Activated CD4-positive, alpha-beta memory T cell treated with anti-CD3 and anti-CD28 coated beads for 36 hours (primary cell): ENCODE measurements around the gene PTPN4. TPM values are rescaled to one million over a fixed set of nuclear protein-coding genes. Genes with fewer than 3 reads are reported as not detected.
A peak's percentile ranks its signal among the peaks of the same experiment; 100 is the strongest.
"Not testable (repeated sequence)": the region's sequence is repeated elsewhere in the genome, so short reads cannot be mapped to it uniquely, and the experiment has no call there.

Experiments used
- CTCF ChIA-PET: fragments of 350-600 bp; sonication (Branson Sonifier 250); formaldehyde crosslinking; loops from one replicate; lab custom pipeline; 2021; ENCODE audit warnings: antibody characterized with exemption, inconsistent platforms; lab: Charles Lee
- POLR2A ChIA-PET: fragments of 350-600 bp; sonication (Branson Sonifier 250); formaldehyde crosslinking; loops from one replicate; lab custom pipeline; 2021; ENCODE audit warnings: antibody characterized with exemption; lab: Charles Lee
- DNase-seq: peaks from one replicate; pipeline ENCODE4 v3.0.0-alpha.2; 2020
- H3K27ac Mint-ChIP-seq: one replicate; pipeline ENCODE4 v1.8.0; 2021; ENCODE audit warnings: mixed read lengths
- H3K27me3 Mint-ChIP-seq: one replicate; pipeline ENCODE4 v1.8.0; 2021; ENCODE audit warnings: mixed read lengths
- H3K36me3 Mint-ChIP-seq: one replicate; pipeline ENCODE4 v1.8.0; 2021; ENCODE audit warnings: mixed read lengths
- H3K4me1 Mint-ChIP-seq: one replicate; pipeline ENCODE4 v1.8.0; 2021; ENCODE audit warnings: low read depth, mixed read lengths
- H3K4me3 Mint-ChIP-seq: one replicate; pipeline ENCODE4 v1.8.0; 2021; ENCODE audit warnings: mild to moderate bottlenecking, mixed read lengths
- H3K9me3 Mint-ChIP-seq: one replicate; pipeline ENCODE4 v1.8.0; 2021; ENCODE audit warnings: mixed read lengths
- intact Hi-C: fragments of 100-400 bp; cut with micrococcal nuclease; formaldehyde crosslinking; loops from one replicate; pipeline ENCODE4 v1.15.1; 2023
- total RNA-seq, 2 experiments: library from RNA; stranded (reverse); gene quantifications; one replicate each; pipeline ENCODE4 v1.2.3, GENCODE V29; 2021

The PTPN4 gene
- total RNA-seq, 2 experiments from 2014 or later: 29.4 to 31.6 TPM

DNA sequence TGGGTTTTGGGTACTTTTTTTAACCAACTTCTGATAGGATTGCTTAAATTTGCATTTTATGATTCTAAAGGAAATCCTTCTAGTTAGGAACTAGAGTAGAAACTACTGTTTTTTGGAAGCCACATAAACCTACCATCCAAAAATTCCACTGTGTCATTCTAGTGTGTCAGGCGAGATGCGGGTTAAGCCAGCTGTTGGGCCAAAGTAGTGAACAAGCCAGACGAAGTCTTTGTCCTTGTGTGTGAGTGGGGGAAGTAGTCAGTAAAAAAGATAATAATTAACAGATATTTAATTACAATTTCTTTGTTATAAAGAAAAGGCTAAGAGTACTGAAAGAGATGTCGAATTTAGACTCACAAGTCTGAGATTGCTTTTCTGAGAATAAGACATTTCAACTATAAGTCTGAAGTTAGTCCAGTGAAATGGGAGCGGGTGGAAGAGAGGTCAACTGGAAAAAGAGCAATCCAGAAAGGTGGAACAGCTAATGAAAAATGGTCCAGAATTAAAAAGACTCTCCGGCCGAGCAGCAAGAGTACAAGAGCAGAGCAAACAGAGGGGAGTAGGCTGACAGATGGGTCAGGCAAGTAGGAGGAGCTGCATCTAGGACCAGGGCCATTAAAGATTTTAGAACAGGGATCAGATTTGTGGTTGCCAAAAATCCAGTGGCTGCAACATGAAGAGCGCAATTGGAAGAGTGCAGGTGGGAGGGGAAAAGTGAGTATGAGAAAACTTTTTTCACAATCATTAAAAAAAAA is 254.7 kb downstream of the PTPN4 start:
- DNase-seq: no peak
- H3K27ac Mint-ChIP-seq: no peak overlapping the region
- intact Hi-C loops: loop anchor here (5.0 kb wide), 2 partner anchors 312 to 647 kb away; partner anchors contain the start of genes C2orf76 and DBI
- H3K27me3 Mint-ChIP-seq: peaks cover 1% of the 10 kb centered on the region
- no peaks in the 10 kb centered on the region for H3K36me3 Mint-ChIP-seq
- no peaks in the 10 kb centered on the region for H3K9me3 Mint-ChIP-seq
- ChIA-PET POLR2A (no interaction called here), CTCF (interaction anchor here (0.7 to 2.0 kb wide), 4 partner anchors 12 to 312 kb away, joined by 4 to 17 read pairs (median 6); no protein-coding TSS in a partner anchor)
- H3K4me3 Mint-ChIP-seq: peak overlapping the region; percentile 73
- peaks cover 10% of the 10 kb centered on the region for H3K4me1 Mint-ChIP-seq

DNA sequence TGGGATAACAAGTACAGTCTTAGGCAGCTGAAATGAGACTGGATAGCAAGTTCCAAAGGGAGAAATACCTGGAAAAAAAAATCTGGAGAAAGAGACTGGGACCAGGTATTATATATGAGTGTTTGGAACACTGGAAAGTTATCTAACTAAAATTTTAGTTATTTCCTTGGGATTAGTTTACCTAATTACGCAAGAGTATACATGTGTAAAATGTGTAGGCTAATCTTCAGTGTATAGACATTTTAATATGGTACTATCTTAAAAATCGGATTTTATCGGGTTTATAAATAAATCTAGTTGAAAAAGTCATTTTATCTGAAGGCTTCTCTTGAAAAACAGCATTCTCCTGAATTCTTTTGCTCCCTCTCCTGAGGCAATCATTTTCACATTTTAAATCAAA is 257.1 kb downstream of the PTPN4 start:
- Mint-ChIP-seq H3K4me1 (peaks cover 10% of the 10 kb centered on the region), H3K9me3 (no peaks in the 10 kb centered on the region), H3K27me3 (no peaks in the 10 kb centered on the region), H3K4me3 (no peak overlapping the region), H3K36me3 (peaks cover 2% of the 10 kb centered on the region), H3K27ac (no peak overlapping the region)
- ChIA-PET POLR2A (no interaction called here), CTCF (no interaction called here)
- intact Hi-C loops: no loop called here
- DNase-seq: no peak

DNA sequence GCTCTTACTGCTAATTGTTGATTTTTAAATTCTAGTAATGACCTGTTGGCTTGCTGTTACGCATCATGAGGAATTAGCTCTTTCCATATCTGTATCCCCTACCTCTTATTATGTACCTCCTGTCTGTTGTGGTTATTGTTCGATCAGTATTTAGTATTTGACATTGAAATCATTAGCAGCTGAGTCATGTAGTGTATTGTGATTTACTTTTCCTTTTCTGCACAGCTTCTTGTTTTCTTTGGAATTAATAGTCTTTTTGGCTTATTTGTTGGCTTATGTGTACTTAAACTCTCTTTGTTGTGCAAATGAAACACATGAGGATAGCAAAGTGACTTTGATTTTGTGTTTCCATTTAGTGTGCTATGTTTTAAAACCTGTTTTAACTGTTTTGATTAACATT is 257.5 kb downstream of the PTPN4 start:
- Mint-ChIP-seq H3K27ac (no peak overlapping the region), H3K36me3 (peaks cover 2% of the 10 kb centered on the region), H3K4me1 (peaks cover 8% of the 10 kb centered on the region), H3K4me3 (no peak overlapping the region), H3K9me3 (no peaks in the 10 kb centered on the region), H3K27me3 (no peaks in the 10 kb centered on the region)
- ChIA-PET POLR2A (interaction anchor here (0.6 kb wide), 1 partner anchor 31 kb away, joined by 3 read pairs; no protein-coding TSS in a partner anchor), CTCF (no interaction called here)
- intact Hi-C loops: no loop called here
- DNase-seq: no peak

DNA sequence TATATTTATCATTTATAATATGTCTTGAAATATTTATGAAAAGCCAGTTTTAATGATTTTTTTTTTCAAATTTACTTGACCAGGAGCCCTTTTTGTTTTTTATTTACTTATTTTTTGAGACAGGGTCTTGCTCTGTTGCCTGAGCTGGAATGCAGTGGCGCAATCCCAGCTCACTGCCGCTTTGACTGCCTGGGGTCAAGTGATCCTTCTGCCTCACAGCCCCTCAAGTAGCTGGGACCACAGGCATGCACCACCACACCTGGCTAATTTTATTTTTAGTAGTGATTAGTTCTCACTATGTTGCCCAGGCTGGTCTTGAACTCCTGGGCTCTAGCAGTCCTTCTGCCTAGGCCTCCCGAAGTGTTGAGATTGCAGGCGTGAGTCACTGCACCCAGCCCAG is 258.8 kb downstream of the PTPN4 start:
- POLR2A ChIA-PET: no interaction called here
- intact Hi-C loops: no loop called here
- Mint-ChIP-seq H3K4me1 (peaks cover 4% of the 10 kb centered on the region), H3K27ac (no peak overlapping the region), H3K27me3 (no peaks in the 10 kb centered on the region), H3K9me3 (peaks cover 5% of the 10 kb centered on the region), H3K36me3 (peaks cover 6% of the 10 kb centered on the region), H3K4me3 (no peak overlapping the region)
- CTCF ChIA-PET: no interaction called here
- no peak for DNase-seq

DNA sequence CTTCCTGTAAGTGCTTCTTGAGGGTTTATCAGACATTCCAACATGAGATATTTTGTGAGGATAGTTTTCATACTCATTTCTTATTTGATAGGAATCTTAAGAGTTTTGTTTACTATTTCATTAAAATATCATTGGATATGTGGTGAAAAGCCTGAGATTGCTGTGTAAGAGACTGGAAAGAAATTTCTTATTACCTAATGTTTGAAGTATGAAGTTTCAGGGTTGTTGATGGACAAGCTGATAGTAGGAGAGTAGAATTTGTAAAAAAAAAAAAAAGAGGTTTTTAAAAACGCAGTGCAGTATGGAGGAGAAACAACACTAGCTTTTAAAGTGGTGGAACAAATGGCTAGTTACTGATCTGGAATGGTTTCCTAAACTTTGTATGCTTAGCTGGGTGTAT is 260.8 kb downstream of the PTPN4 start:
- Mint-ChIP-seq H3K9me3 (peaks cover 16% of the 10 kb centered on the region), H3K4me1 (no peaks in the 10 kb centered on the region), H3K36me3 (peaks cover 18% of the 10 kb centered on the region), H3K27me3 (no peaks in the 10 kb centered on the region), H3K4me3 (no peak overlapping the region), H3K27ac (no peak overlapping the region)
- CTCF ChIA-PET: interaction anchor here (1.4 kb wide), 1 partner anchor 154 kb away, joined by 3 read pairs; no protein-coding TSS in a partner anchor
- DNase-seq: no peak
- POLR2A ChIA-PET: no interaction called here
- intact Hi-C loops: no loop called here

DNA sequence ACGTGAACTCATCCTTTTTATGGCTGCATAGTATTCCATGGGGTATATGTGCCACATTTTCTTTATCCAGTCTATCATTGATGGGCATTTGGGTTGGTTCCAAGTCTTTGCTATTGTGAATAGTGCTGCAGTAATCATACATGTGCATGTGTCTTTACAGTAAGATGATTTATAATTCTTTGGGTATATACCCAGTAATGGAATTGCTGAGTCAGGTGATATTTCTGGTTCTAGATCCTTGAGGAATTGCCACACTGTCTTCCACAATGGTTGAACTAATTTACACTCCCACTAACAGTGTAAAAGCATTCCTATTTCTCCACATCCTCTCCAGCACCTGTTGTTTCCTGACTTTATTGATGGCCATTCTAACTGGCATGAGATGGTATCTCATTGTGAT is 262.8 kb downstream of the PTPN4 start:
- H3K4me1 Mint-ChIP-seq, CTCF ChIA-PET, H3K4me3 Mint-ChIP-seq, intact Hi-C loops, POLR2A ChIA-PET, H3K27ac Mint-ChIP-seq, DNase-seq, H3K27me3 Mint-ChIP-seq: not testable (repeated sequence)
- Mint-ChIP-seq H3K9me3 (peaks cover 16% of the 10 kb centered on the region), H3K36me3 (peaks cover 21% of the 10 kb centered on the region)

DNA sequence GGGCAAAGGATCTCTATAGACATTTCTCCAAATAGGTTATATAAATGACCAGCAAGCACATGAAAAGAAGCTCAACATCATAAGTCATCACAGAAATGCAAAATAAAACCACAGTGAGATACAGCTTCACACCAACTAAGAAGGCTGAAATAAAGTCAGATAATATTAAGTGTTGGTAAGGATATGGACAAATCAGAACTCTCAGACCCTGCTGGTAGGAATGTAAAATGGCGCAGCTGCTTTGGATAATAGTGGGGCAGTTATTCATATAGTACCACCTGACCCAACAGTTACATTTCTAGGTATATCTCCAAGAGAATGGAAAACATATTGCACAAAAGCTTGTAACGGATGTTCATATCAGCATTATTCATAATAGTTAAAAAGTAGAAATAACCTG is 267.2 kb downstream of the PTPN4 start:
- H3K4me1 Mint-ChIP-seq: no peaks in the 10 kb centered on the region

DNA sequence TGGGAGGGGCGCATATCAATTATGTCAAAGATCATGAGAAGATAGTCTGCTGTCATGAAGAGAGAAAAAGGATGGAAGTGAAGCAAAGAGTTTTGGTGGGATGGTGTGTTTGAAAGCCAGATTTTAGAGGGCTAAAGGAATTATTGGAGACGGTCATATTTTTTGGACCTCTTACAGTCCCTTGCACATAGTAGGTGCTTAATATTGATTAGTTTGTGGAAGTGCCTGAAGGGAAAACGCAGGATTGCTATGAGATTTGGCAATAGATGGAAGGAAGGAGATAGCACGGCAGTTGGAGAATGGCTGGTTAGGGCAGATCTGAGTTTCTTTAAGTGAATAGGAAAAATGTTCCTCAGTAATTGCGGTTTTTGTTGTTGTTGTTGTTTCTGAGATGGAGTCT is 269.1 kb downstream of the PTPN4 start:
- no peak for DNase-seq
- POLR2A ChIA-PET: no interaction called here
- CTCF ChIA-PET: no interaction called here
- Mint-ChIP-seq H3K4me3 (no peak overlapping the region), H3K27me3 (no peaks in the 10 kb centered on the region), H3K36me3 (peaks cover 13% of the 10 kb centered on the region), H3K27ac (no peak overlapping the region), H3K9me3 (peaks cover 9% of the 10 kb centered on the region), H3K4me1 (no peaks in the 10 kb centered on the region)
- intact Hi-C loops: no loop called here

More for the DNA sequence above, 267.2 kb downstream of the PTPN4 start:
- POLR2A ChIA-PET: no interaction called here
- H3K9me3 Mint-ChIP-seq: peaks cover 16% of the 10 kb centered on the region
- H3K4me3 Mint-ChIP-seq: no peak overlapping the region
- CTCF ChIA-PET: interaction anchor here (1.9 kb wide), 1 partner anchor 14 kb away, joined by 5 read pairs; the partner anchor contains the start of gene EPB41L5
- DNase-seq: no peak
- peaks cover 19% of the 10 kb centered on the region for H3K36me3 Mint-ChIP-seq
- no peak overlapping the region for H3K27ac Mint-ChIP-seq
- intact Hi-C loops: no loop called here
- no peaks in the 10 kb centered on the region for H3K27me3 Mint-ChIP-seq

DNA sequence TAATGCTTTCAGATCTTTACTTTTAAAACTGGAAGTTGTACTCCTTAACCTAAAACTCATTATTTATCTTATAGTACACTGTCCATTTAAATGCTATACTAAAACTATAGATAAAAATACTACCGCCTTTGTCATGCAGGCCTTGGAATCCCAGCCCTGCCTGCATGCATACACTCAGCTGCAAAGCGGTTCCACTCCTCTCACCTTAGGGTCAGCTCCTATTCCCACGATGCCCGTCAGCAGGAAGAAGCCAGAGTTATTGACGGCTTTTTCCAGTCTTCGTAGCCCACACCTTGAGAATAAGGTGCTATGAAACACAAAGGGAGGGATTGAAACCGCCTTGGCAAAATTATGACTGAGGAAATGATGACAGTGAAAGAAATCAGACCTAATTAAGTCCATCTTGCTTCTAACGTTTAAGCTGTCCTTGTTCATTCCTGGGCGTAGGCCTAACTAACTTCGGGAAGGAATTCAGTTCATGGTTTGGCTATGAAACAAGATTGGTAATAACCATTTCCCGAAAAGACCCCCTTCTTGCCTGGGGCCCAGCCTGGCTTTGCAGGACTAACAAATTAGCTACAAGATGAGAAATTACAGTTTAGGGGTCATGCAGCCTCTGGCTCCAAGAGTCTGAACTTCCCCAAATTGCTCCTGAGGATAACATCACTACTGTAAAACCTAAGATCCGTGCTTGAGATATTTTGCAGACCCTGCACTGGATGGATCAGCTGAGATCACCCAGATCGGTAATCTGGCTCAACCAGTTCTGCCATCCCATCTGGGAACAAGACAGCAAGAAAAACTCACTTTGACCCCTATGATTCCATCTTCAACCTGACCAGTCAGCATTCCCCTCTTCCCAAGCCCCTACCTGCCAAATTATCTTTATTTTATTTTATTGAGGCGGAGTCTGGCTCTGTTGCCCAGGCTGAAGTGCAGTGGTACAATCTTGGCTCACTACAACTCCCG is 270.2 kb downstream of the PTPN4 start:
- Mint-ChIP-seq H3K27ac (no peak overlapping the region), H3K27me3 (no peaks in the 10 kb centered on the region), H3K9me3 (peaks cover 4% of the 10 kb centered on the region), H3K4me1 (no peaks in the 10 kb centered on the region), H3K36me3 (peaks cover 6% of the 10 kb centered on the region), H3K4me3 (no peak overlapping the region)
- no peak for DNase-seq
- ChIA-PET POLR2A (no interaction called here), CTCF (no interaction called here)
- intact Hi-C loops: no loop called here

DNA sequence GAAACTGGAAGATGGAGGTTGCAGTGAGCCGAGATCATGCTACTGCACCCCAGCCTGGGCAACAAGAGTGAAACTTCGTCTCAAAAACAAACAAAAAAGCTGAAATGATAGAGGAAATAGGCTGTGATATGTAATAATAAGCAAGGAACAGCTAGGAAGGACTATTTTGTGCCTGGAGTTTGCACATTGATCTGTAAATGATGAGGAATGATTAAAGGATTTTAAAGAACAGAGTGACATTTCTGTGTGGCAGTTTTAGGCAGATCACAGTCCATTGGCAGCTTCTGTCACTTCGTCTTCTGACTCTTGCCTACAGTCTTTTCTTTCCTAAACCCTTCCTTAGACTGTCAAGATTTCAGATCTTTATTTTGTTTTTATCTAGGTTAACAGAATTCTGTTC is 272.6 kb downstream of the PTPN4 start:
- POLR2A ChIA-PET: no interaction called here
- no peak overlapping the region for H3K4me3 Mint-ChIP-seq

More for the DNA sequence above, 272.6 kb downstream of the PTPN4 start:
- Mint-ChIP-seq H3K36me3 (peaks cover under 1% of the 10 kb centered on the region), H3K4me1 (no peaks in the 10 kb centered on the region), H3K27ac (no peak overlapping the region), H3K9me3 (no peaks in the 10 kb centered on the region), H3K27me3 (no peaks in the 10 kb centered on the region)
- CTCF ChIA-PET: no interaction called here
- no peak for DNase-seq
- intact Hi-C loops: no loop called here
